Prostate gland (tissue), 2 donors: ENCODE data around the gene NEURL1B. TPM values are rescaled to one million over a fixed set of nuclear protein-coding genes. Genes with fewer than 3 reads are reported as not detected.
"Not testable (repeated sequence)": the region's sequence is repeated elsewhere in the genome, so short reads cannot be mapped to it uniquely, and the experiment has no call there.

Experiments
- DNase-seq: peaks from one replicate; pipeline ENCODE4 v3.0.0-alpha.2; 2019; ENCODE audit warnings: low spot score
- H3K27ac ChIP-seq, 2 donors: fragments of 200-600 bp; sonication (generic); 2 replicates each; pipeline ENCODE4 v1.5.1; 2017 to 2019
- H3K27me3 ChIP-seq: fragments of 200-600 bp; sonication (generic); replicated peaks from 2 replicates; pipeline ENCODE4 v1.5.1; 2019; ENCODE audit not compliant: insufficient read depth
- H3K36me3 ChIP-seq, 2 donors: fragments of 200-600 bp; sonication (generic); 1 replicate in 1 of 2; 2 replicates in 1 of 2; pipeline versions ENCODE4 v1.5.1 to v1.8.1; 2017 to 2019
- H3K4me1 ChIP-seq: fragments of 200-600 bp; sonication (generic); replicated peaks from 2 replicates; pipeline ENCODE4 v1.5.1; 2019
- H3K4me3 ChIP-seq, 2 donors: fragments of 200-600 bp; sonication (generic); 2 replicates each; pipeline ENCODE4 v1.5.1; 2017 to 2019
- H3K9me3 ChIP-seq: fragments of 200-600 bp; sonication (generic); 2 replicates; pipeline ENCODE4 v1.5.1; 2017
- CTCF ChIP-seq, 4 experiments: fragments of 200-600 bp in 2 of 4; fragments of 450-650 bp in 2 of 4; sonication (generic) in 2 of 4; IDR thresholded peaks; 1 replicate in 3 of 4; 2 replicates in 1 of 4; pipeline ENCODE4 v1.5.1; 2016 to 2019; ENCODE audit warnings: antibody characterized with exemption in 4 of 4, mild to moderate bottlenecking in 2 of 4, moderate library complexity in 2 of 4
- POLR2A ChIP-seq: fragments of 450-650 bp; IDR thresholded peaks from one replicate; pipeline ENCODE4 v1.6.1; 2016; ENCODE audit warnings: antibody characterized with exemption, mild to moderate bottlenecking
- POLR2AphosphoS5 ChIP-seq: sonication (generic); formaldehyde crosslinking; IDR thresholded peaks from one replicate; pipeline ENCODE4 v1.6.1; 2017; ENCODE audit warnings: antibody characterized with exemption
- WGBS: methylation state at CpG from one replicate; pipeline ENCODE4 v1.1.5; 2018; 5-methylcytosine and 5-hydroxymethylcytosine counted together
- intact Hi-C: fragments of 100-400 bp; cut with DNase I; formaldehyde crosslinking; loops from one replicate; pipeline ENCODE4 v1.14.2; 2022
- total RNA-seq, 2 donors: library from RNA; depleted of rRNA; stranded (reverse); fragments of >200 nt; gene quantifications; one replicate each; pipeline ENCODE4 v1.1.0, GENCODE V29; 2016

NEURL1B gene
- total RNA-seq, 2 donors from 2014 or later = 23.9 to 39.9 TPM

- no peak for DNase-seq
- H3K27ac ChIP-seq = no peak overlapping the region
- no peaks in the 10 kb centered on the region for H3K36me3 ChIP-seq
- H3K4me3 ChIP-seq = no peak overlapping the region
- whole genome bisulfite sequencing = 82% methylated on average over 14 of the region's 14 CpGs
- H3K27me3 ChIP-seq = no peaks in the 10 kb centered on the region
- H3K4me1 ChIP-seq = no peaks in the 10 kb centered on the region
- H3K9me3 ChIP-seq = no peaks in the 10 kb centered on the region
- intact Hi-C loops = no loop called here
- TF ChIP-seq POLR2A (no peak), POLR2AphosphoS5 (no peak), CTCF (IDR thresholded peaks at IDR 0.05) (no peak)
These were observed 43.3 kb upstream of the NEURL1B start for GRCh38 chr5:172597755-172598155.

- Histone ChIP-seq H3K9me3 (no peaks in the 10 kb centered on the region), H3K27ac (no peak overlapping the region), H3K27me3 (no peaks in the 10 kb centered on the region), H3K4me1 (no peaks in the 10 kb centered on the region), H3K36me3 (no peaks in the 10 kb centered on the region), H3K4me3 (no peak overlapping the region)
- intact Hi-C loops = no loop called here
- DNase-seq = no peak
- WGBS = 78% methylated on average over 18 of the region's 18 CpGs
- TF ChIP-seq CTCF (IDR thresholded peaks at IDR 0.05) = no peak
- no peak for TF ChIP-seq POLR2AphosphoS5
- TF ChIP-seq POLR2A = no peak
These were observed 42.5 kb upstream of the NEURL1B start for GRCh38 chr5:172598251-172599203.

GRCh38 chr5:172599204-172599567 is 41.9 kb upstream of the NEURL1B start:
- Histone ChIP-seq H3K9me3 (no peaks in the 10 kb centered on the region), H3K4me3 (no peak overlapping the region), H3K27me3 (no peaks in the 10 kb centered on the region), H3K36me3 (no peaks in the 10 kb centered on the region), H3K27ac (no peak overlapping the region), H3K4me1 (no peaks in the 10 kb centered on the region)
- 74% methylated on average over 3 of the region's 3 CpGs for WGBS
- no peak for DNase-seq
- intact Hi-C loops = no loop called here
- TF ChIP-seq POLR2AphosphoS5 = no peak
- no peak for TF ChIP-seq CTCF (IDR thresholded peaks at IDR 0.05)

- no peak for DNase-seq
These were observed 40.5 kb upstream of the NEURL1B start for GRCh38 chr5:172600571-172600970.

GRCh38 chr5:172601576-172601975 is 39.5 kb upstream of the NEURL1B start:
- WGBS = 94% methylated on average over 7 of the region's 7 CpGs
- intact Hi-C loops, H3K36me3 ChIP-seq, DNase-seq, H3K27me3 ChIP-seq, H3K4me1 ChIP-seq, H3K9me3 ChIP-seq, H3K4me3 ChIP-seq: not testable (repeated sequence)
- H3K27ac ChIP-seq = peak overlapping the region in 1 of 2 donors; percentile 68

More at GRCh38 chr5:172600571-172600970, 40.5 kb upstream of the NEURL1B start:
- H3K36me3 ChIP-seq = no peaks in the 10 kb centered on the region
- no peak overlapping the region for H3K27ac ChIP-seq
- intact Hi-C loops = no loop called here
- 18% methylated on average over 3 of the region's 3 CpGs for WGBS
- no peaks in the 10 kb centered on the region for H3K27me3 ChIP-seq
- no peaks in the 10 kb centered on the region for H3K9me3 ChIP-seq
- H3K4me3 ChIP-seq = no peak overlapping the region
- TF ChIP-seq POLR2A (no peak), POLR2AphosphoS5 (no peak), CTCF (IDR thresholded peaks at IDR 0.05) (no peak)
- H3K4me1 ChIP-seq = no peaks in the 10 kb centered on the region
